Activated CD8-positive, alpha-beta memory T cell treated with anti-CD3 and anti-CD28 coated beads for 24 hours (primary cell): ENCODE results near the gene KLB.
"Not testable (repeated sequence)": the region's sequence is repeated elsewhere in the genome, so short reads cannot be mapped to it uniquely, and the experiment has no call there.

Source experiments
- DNase-seq: peaks from one replicate; pipeline ENCODE4 v3.0.0-alpha.2; 2020

The KLB gene

GRCh38 chr4:39406763-39407583, at the start of gene KLB:
Gene KLB, plus strand, starts transcription at chr4:39406930. Its CDS starts 20 bp downstream, at chr4:39406950.
- no peak for DNase-seq

GRCh38 chr4:39357002-39357401, 49.7 kb upstream of the KLB start:
- DNase-seq: no peak

GRCh38 chr4:39360611-39361010, 46.1 kb upstream of the KLB start:
- not testable (repeated sequence) for DNase-seq

GRCh38 chr4:39362827-39363226, 43.9 kb upstream of the KLB start:
- no peak for DNase-seq

GRCh38 chr4:39363773-39364393, 42.8 kb upstream of the KLB start:
- DNase-seq: no peak

GRCh38 chr4:39365360-39365759, 41.4 kb upstream of the KLB start:
- no peak for DNase-seq

GRCh38 chr4:39365830-39366771, 40.6 kb upstream of the KLB start, which contains the start of gene RFC1:
Gene RFC1, minus strand, starts transcription at chr4:39366362. Its CDS starts 121 bp downstream, at chr4:39366241.
- peak; percentile 97 for DNase-seq

GRCh38 chr4:39367166-39367565, 39.6 kb upstream of the KLB start:
- no peak for DNase-seq

- DNase-seq: no peak
Measured at GRCh38 chr4:39369301-39369700, 37.4 kb upstream of the KLB start.

- DNase-seq: not testable (repeated sequence)
Measured at GRCh38 chr4:39371209-39371608, 35.5 kb upstream of the KLB start.

GRCh38 chr4:39375478-39375877, 31.3 kb upstream of the KLB start:
- DNase-seq: no peak

GRCh38 chr4:39383690-39384089, 23.0 kb upstream of the KLB start:
- no peak for DNase-seq

- DNase-seq: no peak
Measured at GRCh38 chr4:39384563-39384962, 22.2 kb upstream of the KLB start.

- no peak for DNase-seq
Measured at GRCh38 chr4:39390603-39391002, 16.1 kb upstream of the KLB start.

GRCh38 chr4:39394706-39395105, 12.0 kb upstream of the KLB start:
- DNase-seq: no peak

GRCh38 chr4:39401640-39402039, 5.1 kb upstream of the KLB start:
- DNase-seq: not testable (repeated sequence)

GRCh38 chr4:39407584-39407885, 805 bp downstream of the KLB start:
- no peak for DNase-seq

GRCh38 chr4:39410415-39410814, 3.7 kb downstream of the KLB start:
- DNase-seq: no peak

GRCh38 chr4:39411561-39411960, 4.8 kb downstream of the KLB start:
- DNase-seq: not testable (repeated sequence)

GRCh38 chr4:39415678-39416283, 9.1 kb downstream of the KLB start:
- DNase-seq: no peak

- no peak for DNase-seq
Measured at GRCh38 chr4:39422247-39422646, 15.5 kb downstream of the KLB start.

GRCh38 chr4:39425297-39425696, 18.6 kb downstream of the KLB start:
- not testable (repeated sequence) for DNase-seq

GRCh38 chr4:39426728-39427127, 20.0 kb downstream of the KLB start:
- DNase-seq: no peak
